ELF-1 (cell line): Measurements from ENCODE around the gene GPT2.

Source experiments
- DNase-seq: peaks from one replicate; pipeline ENCODE4 v3.0.0-alpha.2; 2016; ENCODE audit warnings: low read depth, low spot score

The GPT2 gene

DNA sequence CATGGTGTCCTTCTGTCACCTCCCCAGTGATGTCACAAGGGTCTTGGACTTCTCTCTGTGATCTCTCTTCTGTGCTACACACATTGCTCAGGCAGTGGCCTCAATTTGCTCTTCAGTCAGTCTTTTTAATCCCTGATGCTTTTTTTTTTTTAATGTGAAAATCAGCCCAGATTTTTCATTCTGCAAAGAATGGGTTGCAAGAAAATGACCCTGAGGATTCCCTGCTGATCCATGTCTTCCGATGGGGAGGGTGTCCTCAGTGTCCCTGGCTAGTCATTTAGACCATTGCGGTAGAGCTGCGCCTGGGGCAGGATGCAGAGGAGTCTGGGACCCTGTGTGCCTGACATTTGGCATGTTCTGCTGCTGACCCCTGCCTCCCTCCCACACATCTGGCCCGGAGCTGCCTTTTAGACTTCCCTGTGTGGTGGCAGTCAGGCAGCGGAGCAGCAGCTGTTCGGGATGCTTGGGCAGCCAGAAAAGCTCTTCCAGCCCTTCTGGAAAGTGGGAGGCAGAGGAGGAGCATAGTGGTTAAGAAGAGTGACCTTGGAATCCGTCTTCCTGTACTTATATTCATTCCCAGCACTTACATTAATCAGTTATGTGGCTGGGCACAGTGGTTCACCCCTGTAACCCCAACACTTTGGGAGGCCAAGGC, 12.3 kb downstream of the GPT2 start:
- DNase-seq: no peak

DNA sequence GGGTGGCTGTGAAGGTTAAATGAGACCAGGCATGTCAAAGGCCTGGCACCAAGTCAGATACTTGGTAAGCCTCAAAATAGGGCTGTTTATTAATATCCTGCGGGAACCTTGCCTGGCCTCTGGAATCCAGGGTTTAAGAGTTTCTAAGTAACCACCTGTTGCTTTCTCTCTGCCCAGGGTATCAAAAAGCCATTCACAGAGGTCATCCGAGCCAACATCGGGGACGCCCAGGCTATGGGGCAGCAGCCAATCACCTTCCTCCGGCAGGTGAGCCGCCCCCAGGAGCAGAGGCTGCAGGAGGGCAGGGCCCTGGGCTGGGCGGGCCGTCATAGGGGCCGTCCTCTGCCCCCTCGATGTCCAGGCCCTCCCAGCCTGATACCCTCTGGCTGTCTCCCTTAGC, 13.3 kb downstream of the GPT2 start:
- DNase-seq: no peak

DNA sequence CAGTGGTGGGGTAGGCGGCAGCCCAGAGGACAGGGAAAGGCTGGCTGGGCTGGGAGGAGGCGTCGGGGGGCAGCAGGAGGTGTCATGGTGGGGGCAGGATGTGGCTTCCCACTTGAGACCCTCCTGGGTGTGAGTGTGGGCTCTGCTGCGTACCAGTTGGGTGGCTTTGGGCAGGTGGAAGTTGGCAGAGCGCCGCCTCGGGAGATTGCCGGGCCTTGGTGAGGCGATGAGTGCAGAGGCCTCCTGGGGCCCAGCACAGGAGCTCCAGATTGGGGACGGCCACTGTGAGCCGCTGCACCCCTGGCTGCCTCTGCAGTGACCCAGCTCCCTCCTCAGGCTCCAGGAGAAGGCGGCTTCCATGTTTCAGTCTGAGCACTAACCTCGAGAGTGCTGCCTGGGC, 13.8 kb downstream of the GPT2 start:
- no peak for DNase-seq

DNA sequence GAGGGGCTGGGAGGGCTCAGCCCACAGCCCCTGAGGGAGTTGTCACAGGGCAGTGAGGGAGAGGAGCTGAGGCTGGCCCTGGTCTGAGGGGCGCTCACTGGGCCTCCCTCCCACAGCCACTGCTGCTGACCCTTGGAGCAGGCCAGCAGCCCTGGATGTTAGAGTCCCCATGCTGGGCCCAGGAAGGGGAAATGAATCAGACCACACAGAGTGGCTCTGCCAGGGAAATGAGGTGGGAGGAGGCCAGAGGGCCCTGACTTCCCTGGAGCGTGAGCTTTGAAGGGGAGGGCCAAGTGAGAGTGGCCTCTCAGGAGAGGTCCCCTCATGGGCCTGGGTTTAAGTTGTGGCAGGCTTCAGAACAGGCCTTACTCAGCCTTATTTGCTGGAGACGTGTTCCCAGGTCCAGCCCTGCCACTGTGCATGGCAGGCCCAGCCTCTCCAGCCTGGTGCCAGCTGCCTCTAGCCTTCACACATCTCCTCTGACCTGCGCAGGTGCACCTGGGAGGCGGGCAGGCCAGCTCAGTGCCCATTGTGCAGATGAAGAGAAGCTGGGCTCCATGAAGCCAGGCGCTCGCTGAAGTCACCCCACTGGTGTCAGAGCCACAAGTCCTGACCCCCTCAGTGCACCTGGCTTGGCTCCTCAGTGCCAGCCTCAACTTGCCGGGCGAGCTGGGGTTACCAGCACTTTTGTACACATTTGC, 15.4 kb downstream of the GPT2 start:
- DNase-seq: no peak

DNA sequence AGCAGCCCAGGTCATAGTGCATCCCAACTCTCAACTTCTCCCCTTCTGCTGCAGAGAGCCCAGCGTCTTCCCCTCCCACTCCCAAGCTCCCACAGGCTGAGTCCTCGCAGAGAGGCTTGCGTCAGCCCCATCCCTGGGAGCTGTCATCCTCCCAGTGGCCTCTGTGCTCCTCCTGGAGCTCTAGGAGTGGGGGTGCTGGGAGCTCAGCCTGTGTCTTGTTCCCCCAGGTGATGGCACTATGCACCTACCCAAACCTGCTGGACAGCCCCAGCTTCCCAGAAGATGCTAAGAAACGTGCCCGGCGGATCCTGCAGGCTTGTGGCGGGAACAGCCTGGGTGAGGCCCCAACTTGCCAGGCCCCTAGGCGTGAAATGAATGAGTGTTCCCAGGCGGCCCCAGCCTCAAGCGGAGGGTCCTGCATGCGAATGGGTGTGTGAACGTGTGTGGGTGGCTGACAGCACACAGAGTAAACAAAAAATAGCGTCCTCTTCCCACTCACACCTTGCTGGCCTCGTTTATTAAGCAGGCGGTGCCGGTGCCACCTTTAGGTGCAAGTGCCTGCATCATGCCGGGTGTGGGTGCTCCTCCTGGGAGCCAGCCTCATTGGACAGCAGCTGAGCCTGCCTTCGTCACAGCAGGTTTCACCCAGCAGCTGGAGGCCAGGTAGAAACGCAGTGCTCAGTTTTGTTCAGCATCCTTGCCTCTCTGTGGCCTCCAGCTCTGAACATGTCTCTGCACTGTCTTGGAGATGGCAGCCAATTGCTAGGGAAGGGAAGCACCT, 16.5 kb downstream of the GPT2 start:
- DNase-seq: peak; percentile 43

DNA sequence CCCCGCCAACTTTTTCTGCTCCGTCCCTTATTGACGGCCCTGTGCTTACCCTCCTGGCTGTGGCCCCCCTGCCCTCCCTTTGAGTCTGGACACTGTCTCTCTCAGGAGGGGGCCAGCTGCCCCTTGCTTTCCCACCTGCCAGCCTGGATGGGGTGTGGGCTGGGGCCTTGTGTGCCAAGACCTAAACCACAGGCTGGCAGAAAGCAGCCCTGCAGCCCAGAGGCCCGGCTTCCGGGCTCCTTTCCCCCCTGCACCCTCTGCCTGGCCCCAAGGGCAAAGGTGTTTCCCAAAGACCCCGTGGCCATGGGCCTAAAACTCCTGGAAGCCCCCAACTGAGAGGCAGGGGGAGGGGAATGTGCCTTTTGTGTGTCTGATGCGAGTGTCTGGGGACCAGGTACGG, 17.5 kb downstream of the GPT2 start:
- no peak for DNase-seq

DNA sequence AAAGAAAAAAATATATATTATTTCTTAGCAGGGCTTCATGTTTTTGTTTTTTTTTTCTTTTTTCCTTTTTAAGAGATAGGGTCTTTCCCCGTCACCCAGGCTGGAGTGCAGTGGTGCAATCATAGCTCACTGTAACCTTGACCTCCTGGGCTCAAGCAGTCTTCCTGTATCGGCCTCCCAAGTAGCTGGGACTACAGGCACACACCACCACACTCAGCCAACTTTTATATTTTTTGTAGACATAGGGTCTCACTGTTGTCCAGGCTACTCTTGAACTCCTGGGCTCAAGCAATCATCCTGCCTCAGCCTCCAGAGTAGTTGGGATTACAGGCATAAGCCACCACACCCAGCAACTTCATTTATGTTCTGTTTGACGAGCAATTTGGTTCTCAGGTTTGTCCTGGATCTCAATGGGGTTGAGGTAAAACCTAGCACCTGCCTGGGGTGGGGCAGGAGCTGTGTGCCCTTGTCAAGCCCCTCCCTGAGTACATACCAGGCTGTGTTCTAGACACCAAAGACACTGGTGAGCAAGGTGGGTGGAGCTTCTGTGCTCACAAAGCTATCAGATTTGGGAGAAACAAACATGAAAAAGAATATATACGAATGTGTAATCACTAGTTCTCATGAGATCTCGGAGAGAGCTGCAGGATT, 19.2 kb downstream of the GPT2 start:
- no peak for DNase-seq

DNA sequence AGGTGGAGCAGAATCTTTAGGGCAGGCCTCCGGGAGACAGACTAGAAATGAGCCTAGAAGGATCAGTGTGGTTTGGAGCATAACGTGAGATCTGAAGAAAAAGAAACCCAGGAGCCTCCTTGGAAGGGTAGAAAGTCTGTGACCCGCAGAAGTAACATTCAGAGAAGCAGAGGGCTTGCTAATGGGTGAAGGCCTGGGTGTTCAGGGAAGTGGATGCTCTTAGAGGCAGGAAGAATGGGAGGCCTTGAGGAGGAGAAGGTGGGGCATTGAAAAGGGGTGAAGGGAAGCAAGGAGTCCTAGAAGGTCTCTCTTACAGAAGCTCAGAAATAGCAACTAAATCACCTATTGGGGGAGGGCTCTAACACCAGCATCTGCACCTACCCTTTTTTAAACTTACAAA, 20.3 kb downstream of the GPT2 start:
- DNase-seq: no peak

DNA sequence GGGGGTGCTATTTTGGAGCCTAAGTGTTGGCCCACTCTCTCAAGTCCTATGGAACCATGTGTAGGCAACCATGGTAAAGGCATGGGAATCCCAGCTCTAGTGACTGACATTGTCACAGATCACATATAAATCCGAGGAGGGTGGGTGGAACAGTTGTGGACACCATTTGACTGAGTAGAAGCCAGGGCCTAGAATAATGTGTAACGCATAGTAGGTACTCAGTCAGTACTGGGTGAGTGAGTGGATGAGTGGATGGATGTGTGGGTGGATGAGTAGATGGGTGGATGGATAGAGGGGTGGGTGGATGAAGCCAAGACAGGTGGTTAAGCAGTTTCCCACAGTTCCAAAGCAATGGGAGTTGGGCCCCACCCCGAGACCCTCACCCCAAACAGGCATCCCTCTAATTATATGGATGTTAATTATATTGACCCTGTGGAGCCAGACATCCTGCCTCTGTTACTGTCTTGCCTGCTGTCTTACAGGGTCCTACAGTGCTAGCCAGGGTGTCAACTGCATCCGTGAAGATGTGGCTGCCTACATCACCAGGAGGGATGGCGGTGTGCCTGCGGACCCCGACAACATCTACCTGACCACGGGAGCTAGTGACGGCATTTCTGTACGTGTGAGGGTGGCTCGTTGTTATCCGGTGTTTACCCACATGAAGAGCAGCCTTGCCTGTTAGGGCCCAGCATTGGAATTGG, 22.3 kb downstream of the GPT2 start:
- no peak for DNase-seq

DNA sequence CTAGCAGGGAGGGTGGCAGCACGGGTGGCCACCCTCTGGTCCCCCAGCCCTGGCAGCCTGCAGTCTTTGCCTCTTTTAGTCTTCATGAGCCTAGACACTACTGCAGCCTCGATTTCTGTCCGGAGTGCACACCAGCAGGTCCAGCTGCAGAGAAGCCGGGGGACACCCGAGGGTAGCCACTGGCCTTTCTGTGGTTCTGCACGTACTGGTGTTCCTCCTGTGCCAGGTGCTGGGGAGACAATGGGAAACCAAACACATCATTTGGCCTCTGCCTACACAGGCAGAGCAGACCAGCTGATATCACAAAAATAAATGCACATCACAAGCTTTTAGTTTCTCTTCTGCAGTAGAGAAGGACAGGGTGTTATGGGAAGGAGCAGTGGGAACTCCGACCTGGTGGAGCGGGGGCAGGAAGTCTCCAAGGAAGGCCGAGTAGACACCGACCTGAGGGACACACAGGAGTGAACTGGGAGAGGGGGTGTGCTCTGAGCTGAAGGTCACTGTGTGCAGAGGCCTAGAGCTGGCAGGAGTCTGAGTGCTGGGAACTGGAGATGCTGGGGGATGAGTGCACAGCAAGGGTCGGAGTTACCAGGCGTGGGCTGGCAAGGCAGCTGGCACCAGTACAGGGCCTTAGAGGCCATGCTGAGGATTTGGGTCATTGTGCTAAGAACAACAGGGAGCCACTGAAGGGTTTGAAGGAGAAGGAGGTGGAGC, 23.1 kb downstream of the GPT2 start:
- no peak for DNase-seq

DNA sequence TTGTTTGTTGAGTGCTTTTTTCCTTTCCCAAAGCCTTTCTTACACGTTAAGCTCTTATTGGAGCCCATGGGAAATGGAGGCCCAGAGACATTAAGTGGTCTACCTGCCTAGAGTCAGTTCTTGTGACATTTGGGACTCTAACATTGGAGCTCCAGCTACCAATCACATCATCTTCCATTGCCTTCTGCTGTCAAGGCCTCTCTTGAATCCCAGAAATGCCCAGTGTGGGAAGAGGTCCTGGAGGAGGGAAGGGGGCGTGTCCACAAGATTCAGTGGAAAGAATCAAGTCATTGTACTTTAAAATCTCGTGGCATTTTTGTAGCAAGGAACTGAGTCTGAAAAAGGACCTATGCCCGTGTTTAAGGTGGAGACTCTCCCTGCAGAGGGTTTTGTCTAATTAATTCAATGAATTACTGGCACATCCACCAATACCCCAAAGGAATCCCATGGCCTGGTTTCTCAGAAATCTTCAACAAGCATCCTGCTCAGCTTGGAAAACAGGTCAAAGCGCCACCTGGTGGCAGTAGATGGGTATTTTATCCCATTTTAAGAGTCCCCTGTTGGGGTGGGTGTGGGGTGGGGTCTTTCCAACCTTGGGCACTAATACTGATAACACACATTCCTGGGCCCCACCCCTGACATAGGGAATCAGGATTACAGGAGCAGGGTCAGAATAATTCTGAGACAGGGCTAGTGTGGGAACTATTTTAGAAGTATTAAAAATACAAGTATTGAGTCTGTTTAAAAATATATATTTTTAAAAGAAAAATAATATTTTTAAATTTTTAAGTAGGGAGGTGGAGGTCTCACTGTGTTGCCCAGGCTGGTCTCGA, 24.6 kb downstream of the GPT2 start:
- DNase-seq: peak; percentile 78

DNA sequence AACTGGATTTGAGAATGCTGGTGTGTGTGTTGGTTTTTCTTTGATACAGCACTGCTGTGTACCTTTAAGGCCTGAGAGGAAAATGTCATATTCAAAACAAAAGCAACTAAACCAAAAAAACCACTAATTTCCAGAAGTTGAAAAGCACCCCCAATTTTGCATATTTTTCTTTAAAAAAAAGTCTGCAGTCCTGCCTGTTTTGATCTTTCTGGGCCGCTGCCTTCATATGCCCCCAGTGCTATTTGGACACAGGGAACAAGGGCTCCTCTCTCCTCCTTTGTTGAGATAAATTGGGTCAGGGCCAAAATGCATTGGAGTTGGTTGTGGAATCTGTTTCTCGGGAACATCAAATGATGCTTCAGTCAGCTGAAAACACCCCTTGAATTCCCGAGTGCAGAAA, 26.9 kb downstream of the GPT2 start:
- no peak for DNase-seq

DNA sequence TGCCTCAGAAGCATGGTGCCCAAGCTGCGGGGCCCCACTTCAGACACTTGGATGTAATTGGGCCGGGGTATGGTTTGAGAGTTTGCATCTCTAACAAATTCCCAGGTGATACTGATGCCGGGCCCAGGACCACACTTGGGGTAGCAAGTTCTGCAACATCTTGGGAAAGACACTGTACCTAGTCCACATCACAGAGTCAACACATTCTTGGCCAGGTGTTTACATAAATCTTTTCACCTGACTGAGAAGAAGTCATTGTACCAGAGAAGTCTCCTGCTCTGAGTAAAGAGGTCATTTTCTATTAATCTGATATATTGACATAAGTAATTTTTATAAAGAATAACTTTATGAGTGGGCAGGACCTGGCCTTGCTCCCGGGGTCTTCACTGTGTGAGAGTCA, 27.5 kb downstream of the GPT2 start:
- no peak for DNase-seq

DNA sequence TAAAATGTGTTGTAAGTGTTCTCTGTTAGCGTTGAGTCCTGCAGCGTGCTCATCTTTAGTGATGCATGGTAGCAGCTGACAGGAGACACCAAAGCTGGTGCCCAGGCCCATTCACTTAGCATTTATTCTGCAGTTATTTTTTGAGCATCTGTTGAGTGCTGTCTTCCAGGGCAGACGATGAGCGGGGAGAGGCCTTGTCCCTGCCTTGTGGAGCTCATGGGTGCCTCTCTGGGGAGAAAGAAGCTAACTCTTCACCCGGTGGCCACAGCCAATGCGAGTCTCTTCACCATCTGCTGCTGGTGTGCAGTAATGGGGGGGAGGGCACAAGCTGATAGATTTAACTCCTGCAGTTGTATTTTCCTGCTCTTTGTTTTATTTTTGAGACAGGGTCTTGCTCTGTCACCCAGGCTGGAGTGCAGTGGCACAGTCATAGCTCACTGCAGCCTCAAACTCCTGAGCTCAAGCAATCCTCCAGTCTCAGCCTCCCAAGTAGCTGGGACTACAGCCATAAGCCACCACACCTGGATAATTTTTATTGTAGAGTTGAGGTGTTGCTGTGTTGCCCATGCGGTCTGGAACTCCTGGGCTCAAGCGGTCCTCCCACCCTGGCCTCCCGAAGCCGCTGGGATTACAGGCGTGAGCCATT, 30.5 kb downstream of the GPT2 start:
- no peak for DNase-seq

DNA sequence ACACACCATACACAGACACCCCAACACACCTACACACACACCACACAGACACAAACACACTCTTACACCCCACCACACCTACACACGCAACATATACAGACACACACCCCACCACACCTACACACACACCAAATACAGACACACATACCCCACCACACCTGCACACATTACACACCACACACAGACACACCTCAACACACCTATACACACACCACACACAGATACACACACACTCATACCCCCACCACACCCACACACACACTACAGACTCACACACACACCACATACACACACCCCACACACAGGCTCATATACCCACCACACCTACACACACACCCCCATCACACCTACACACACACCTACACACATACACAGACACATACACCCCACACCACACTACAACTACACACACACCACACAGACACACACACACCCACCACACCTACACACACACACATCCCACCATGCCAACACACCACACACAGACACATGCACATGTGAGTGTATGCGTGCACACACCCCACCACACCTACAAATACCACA, 31.4 kb downstream of the GPT2 start:
- no peak for DNase-seq

DNA sequence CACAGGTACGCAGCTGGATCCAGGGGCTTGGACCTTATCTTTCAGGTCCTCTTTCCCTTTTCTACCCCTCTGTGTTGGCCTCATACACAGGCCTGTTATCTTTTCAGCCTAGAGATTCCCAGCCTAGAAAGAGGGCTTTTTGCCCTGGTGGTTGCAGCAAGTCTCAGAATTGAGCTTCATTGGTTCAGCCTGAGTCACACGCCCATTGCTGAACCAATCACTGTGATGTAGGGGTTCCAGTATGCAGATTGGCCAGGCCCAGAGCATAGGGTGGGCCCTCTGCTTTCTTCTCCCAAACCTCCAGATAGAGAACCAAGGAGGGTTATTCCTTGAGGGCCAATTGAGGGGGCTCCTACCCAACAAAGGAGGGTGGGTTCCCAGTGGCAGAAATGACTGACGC, 32.8 kb downstream of the GPT2 start:
- peak; percentile 49 for DNase-seq

DNA sequence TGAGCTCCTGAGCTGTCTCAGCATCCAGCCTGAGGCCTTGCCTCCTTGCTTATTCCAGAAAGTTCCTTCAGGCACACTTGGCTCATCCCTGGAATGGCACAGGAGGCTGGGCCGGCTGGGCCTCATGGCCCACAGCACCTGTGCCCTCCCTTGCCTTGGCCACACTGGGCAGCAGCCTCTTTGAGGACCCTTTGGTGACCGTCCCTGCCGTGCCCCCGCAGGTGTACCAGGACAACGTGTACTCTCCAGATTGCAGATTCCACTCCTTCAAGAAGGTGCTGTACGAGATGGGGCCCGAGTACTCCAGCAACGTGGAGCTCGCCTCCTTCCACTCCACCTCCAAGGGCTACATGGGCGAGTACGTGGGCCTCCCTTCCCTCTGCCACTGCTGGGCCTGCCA, 34.2 kb downstream of the GPT2 start:
- DNase-seq: no peak

DNA sequence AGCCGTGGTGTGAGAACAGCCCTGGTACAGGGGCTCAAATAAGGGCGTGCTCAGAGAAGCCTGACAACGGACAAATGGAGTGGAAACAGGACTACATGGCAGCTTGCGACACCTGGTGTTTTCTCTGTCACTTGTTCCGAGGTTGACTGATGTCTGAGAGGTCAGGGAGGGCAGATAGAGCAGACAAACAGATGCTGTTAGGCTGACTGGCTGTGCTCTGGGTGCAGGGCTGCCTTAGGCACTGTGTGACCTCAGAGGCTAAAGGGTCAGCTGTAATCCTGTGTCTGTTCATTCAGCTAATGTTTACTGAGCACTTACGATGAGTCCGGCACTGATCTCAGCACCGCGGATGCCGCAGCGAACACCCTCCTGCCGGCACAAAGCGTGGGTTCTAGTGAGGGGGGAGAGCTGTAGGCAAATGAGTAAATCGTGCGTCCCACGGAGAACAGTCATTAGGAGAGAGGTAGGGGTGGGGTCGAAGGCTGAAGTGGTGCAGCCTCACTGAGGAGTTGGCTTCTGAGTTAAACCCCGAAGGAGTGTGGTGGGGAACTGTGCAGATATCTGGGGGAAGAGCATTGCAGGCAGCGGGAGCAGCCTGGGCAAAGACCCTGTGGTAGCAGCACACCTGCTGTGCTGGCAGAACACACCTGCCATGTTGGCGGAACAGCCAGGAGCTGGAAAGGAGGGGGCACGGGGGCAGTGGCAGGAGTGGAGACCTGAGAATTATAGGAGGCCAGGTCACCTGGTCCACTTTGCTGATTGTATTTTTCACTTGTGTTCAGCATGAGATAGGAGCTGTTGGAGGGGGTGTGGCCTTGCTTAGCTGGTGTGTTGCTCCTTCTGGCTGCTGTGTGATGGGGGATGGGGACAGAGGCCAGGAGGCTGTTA, 35.0 kb downstream of the GPT2 start:
- peak; percentile 92 for DNase-seq
